GM19438 (cell line): ENCODE data around the gene NPHS2.
"Not testable (repeated sequence)": the region's sequence is repeated elsewhere in the genome, so short reads cannot be mapped to it uniquely, and the experiment has no call there.

Experiments used
- ATAC-seq: cut with Tn5 transposase; IDR thresholded peaks from one replicate; pipeline ENCODE4 v1.9.1; 2021; ENCODE audit warnings: low read depth; ENCODE audit not compliant: unreplicated experiment

Gene NPHS2

DNA sequence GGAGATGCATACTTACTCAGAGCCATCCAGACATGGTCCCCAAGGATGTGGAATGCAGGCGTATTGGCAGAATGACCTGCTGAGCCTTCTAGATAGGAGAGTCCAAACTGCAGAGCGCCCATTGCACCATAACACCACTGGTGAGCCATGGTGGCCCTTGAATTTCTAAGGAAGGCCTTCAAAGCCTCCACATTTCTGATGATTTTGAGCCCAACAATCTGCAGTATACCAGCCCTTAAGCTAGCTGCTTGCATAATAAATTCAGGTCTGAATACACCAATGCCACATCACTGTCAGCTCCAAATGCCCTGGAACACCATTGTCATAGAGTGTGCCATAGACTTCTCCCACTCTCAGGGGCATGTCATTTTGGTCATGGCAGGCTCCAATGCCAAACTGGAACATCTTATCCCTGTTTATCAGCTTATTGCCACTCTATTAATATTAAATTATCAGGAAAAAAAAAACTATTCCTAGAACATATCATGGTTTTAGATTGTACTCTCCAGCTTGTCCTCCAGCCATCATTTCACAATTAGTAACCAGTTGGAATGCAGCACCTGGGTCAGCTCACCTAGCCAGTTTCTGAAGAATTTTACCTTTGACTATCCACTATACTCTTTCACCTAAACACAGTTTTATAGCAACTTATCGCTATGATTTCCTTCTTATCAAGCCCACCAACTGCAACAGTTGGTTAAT, 26.9 kb downstream of the NPHS2 start:
- no peak for ATAC-seq

DNA sequence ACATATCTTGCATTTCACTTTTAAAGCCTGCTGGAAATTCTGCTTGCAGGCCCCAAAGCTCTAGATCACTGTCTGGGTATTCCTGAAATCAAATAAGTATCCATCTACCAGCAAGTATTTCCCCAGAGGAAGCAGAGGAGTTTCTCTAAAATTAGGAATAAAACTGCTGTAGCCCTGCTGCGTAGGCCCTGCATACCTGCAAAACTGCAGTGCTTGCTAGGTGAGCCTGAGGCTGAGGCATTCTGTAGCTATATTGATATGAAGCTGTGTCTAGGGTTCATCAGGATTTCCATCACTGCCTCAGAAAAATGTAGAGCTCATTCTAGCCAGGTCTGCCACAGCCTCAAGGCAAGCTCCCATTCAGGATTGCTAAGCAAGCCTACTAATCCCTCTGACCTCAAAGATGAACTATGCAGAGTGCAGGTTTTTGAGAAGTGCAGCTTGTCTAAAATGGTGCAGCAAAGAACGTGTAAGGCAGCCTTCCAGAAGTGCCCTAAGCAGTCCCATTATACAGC, 28.7 kb downstream of the NPHS2 start:
- ATAC-seq: no peak

DNA sequence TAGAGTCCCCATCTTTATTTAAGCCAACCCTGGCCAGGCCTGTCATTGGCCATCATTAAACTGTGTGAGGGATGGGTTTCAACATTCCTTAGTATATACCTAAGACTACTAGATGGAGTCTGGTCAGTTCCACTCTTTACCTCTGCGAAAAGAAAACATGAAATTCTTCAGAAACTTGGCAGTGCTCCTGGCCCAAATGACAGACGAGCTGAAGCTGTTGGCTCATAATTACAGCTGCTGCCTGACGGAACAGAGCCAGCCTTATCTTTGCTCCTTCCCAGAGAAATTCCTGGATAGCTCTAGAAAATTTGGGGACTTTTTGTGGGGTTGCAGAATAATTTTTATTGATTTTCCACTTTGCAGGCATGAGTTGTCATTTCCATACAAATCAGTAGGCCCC, 30.4 kb downstream of the NPHS2 start:
- no peak for ATAC-seq

DNA sequence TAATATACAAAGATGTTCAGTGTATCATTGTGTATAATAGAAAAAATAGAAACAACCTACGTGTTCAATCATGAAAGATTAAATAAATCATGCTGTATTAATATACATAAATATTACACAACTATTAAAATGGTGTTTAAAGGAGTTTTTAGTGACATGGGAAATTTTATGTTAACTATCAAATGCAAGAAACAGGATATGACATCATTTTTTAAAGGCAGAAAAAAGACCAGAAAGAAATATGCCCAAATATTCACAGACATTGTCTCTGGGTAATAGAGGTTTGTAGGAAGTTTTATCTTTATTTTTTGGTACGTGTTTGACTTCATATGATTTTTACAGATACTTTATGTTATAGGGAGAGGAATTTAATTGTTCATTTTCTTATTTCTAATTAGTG, 34.0 kb downstream of the NPHS2 start:
- ATAC-seq: no peak

DNA sequence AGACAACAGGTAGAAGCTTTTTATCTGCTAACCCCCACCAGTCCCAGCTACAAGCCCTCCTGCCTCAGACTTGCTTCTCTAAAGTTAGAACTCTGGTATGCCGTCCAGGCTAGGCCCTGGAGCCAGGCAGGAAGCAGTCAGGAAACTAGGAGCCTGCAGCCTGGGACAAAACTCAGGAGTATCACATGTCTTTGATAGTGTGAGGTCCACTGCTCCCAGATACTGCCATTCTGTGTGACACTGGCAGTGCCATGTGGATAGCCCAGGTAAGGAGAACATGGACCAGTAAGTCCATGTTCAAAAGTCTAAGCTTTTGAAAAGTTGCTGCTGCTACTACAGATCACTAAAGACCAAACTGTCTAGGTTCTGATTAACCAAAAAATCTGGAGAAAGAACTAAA, 45.4 kb downstream of the NPHS2 start:
- no peak for ATAC-seq

DNA sequence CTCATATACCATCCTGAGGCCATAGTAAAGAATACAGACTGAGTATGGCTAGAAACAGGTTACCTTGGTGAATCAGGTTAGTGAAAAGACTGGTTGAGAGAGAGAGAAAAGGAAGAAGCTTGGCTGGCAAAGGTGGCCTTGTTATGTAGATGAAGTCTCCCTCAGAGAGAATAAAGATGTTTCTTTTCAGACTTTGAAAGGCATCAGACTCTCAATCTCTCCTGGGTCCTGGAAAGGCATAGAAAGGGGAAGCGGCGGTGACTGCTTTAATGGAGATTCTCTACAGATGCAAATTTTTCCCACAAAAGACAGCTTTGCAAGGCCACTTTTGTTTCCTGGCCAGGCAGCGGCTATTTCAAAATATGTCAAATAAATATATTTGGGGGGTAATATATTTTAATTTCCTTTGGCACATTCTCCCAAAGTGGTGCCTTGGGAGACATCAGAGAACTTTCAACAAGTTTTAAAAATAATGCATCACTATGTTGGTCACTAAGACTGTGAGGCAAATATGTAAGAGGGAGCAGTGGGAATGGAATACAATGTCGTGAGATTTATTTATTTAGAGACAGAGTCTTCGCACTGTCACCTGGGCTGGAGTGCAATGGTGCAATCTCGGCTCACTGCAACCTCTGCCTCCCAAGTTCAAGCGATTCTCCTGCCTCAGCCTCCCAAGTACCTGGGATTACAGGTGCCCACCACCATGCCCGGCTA, 46.1 kb downstream of the NPHS2 start:
- ATAC-seq: no peak

DNA sequence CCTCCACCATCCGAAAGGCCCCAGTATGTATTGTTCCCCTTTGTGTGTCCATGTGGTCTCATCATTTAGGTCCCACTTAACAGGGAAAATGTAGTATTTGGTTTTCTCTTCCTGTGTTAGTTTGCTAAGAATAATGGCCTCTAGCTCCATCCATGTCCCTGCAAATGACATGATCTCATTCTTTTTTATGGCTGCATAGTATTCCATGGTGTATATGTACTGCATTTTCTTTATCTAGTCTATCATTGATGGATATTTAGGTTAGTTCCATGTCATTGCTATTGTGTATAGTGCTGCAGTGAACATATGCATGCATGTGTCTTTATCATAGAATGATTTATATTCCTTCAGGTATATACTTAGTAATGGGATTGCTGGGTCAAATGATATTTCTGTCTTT, 57.2 kb downstream of the NPHS2 start:
- ATAC-seq: not testable (repeated sequence)

DNA sequence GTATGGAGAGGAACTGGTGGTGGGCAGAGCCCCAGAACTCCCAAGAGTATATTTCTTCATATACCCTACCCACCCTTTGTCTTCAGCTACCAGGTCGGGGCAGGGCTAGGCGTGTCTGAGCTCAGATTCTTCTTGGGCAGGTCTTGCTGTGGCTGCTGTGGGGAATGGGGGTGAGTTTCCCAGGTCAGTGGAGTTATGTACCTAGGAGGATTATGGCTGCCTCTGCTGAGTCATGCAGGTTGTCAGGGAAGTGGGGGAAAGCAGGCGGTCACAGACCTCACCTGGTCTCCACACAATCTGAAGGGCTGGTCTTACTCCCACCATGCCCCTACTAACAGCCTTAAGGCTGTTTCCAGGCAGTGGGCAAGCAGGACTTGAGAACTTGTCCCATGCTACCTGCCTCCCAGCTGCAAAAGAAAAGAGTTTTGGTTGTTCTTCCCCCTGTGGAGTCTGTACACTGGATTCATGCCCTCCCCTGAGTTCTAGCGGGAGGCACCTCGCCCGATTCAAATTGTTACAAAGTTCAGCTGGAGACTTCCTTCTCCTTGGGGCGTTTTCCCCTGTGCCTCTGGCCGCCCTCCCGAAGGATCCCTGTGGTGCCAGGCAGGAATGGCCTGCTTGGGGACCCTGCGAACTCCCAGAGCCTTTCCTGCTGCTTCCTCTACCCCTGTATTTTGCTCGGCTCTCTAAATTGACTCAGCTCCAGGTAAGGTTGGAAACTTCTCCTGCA, 58.6 kb downstream of the NPHS2 start:
- ATAC-seq: no peak

DNA sequence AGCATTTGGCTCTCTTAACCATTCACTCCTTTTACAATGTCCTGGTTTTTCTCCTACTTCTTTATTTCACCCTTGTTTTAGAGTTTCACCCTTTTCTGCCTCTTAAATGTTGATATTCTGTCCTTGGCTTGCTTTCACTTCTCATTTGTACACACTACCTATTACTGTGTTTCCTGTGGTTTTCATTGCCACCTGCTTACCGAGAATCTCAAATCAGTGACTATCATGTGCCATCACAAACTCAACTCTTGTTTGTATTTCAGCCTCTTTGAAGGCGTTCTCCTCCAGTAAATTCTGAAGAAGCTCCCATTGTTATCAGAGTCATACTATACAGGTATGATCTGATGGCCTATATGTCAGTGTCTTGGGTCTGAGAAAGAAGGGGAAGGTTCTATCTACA, 65.7 kb downstream of the NPHS2 start:
- no peak for ATAC-seq

DNA sequence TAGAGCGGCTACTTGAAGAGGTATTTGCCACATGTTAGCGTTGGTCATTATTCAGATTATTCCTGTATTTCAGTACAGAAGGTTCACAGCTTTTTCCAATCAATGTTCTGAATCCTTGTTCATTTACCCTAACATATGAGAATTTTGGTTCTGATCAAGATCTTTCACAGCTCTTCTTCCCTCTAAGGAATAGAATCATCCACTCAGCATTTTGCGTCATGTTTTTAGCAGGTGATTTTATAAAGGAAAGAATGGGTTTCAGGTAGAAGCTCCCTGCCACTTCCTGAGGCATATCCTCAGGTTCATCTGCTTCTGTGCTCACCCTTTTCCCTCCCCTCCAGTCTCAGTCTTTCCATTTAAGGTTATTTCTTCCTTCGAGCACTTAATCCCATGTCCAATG, 66.4 kb downstream of the NPHS2 start:
- ATAC-seq: no peak

DNA sequence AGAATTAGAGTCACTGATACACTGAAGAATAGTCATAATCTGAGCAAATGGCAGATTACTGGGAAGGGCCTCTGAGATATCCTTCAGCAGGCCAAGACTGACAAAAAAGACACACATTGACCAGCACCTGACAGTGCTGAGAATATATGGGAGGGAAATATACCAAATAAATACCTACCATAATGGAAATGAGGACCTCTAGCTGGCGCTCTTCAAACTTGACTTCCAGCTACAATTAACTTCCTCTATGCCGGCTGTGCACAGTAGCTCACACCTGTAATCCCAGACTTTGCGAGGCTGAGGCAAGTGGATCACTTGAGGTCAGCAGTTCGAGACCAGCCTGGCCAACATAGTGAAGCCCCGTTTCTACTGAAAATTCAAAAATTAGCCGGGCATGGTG, 69.5 kb downstream of the NPHS2 start:
- ATAC-seq: no peak
